DND-41 (cell line): ENCODE results near the gene RUBCNL.
"Not testable (repeated sequence)": the region's sequence is repeated elsewhere in the genome, so short reads cannot be mapped to it uniquely, and the experiment has no call there.

ENCODE experiments used
- ATAC-seq: fragments of 200-7000 bp; cut with Tn5 transposase; 3 replicates; pipeline ENCODE4 v1.9.1; 2021; ENCODE audit warnings: low read depth; ENCODE audit not compliant: insufficient read depth
- DNase-seq: peaks from one replicate; pipeline ENCODE4 v3.0.0-alpha.2; 2020
- H2AFZ ChIP-seq: 2 replicates; pipeline ENCODE4 v1.6.0; 2012; ENCODE audit warnings: low read depth, low read length
- H3K27ac ChIP-seq: 2 replicates; pipeline ENCODE4 v1.5.1; 2012; ENCODE audit warnings: low read length, inconsistent platforms
- H3K27me3 ChIP-seq: fragments of 200-600 bp; sonication (generic); 2 replicates; pipeline ENCODE4 v1.6.0; 2012; ENCODE audit warnings: low read length, mild to moderate bottlenecking, inconsistent platforms; ENCODE audit not compliant: insufficient read depth, poor library complexity
- H3K36me3 ChIP-seq: 2 replicates; pipeline ENCODE4 v1.5.1; 2012; ENCODE audit warnings: low read length, inconsistent platforms; ENCODE audit not compliant: insufficient read depth
- H3K4me1 ChIP-seq: 2 replicates; pipeline ENCODE4 v1.5.1; 2012; ENCODE audit warnings: mild to moderate bottlenecking, low read length; ENCODE audit not compliant: insufficient read depth
- H3K4me2 ChIP-seq: 2 replicates; pipeline ENCODE4 v1.6.0; 2012; ENCODE audit warnings: mild to moderate bottlenecking, moderate library complexity, low read length, inconsistent platforms; ENCODE audit not compliant: insufficient read depth
- H3K4me3 ChIP-seq, 2 experiments: fragments of 200-600 bp in 1 of 2; shearing (Covaris generic) in 1 of 2; 2 replicates each; pipeline ENCODE4 v1.5.1; 2012 to 2016; ENCODE audit warnings: inconsistent platforms in 2 of 2, low read length in 2 of 2, mild to moderate bottlenecking in 2 of 2, low read depth in 1 of 2, moderate library complexity in 1 of 2
- H3K79me2 ChIP-seq: 2 replicates; pipeline ENCODE4 v1.6.0; 2012; ENCODE audit warnings: low read length, inconsistent platforms; ENCODE audit not compliant: insufficient read depth
- H3K9ac ChIP-seq: 2 replicates; pipeline ENCODE4 v1.6.0; 2012; ENCODE audit warnings: low read depth, mild to moderate bottlenecking, inconsistent platforms, low read length, moderate library complexity
- H3K9me3 ChIP-seq: 2 replicates; pipeline ENCODE4 v1.5.1; 2012; ENCODE audit warnings: low read length, moderate library complexity, mild to moderate bottlenecking, inconsistent platforms; ENCODE audit not compliant: insufficient read depth, severe bottlenecking
- H4K20me1 ChIP-seq: 2 replicates; pipeline ENCODE4 v1.6.0; 2012; ENCODE audit warnings: low read length; ENCODE audit not compliant: insufficient read depth
- EZH2 ChIP-seq: IDR thresholded peaks from 3 replicates; pipeline ENCODE4 v1.6.1; 2012; ENCODE audit warnings: borderline replicate concordance, low read depth, mild to moderate bottlenecking, moderate library complexity, low read length, inconsistent platforms; ENCODE audit not compliant: severe bottlenecking
- TF ChIP-seq, protein P1 (sequence below): IDR thresholded peaks from 2 replicates; pipeline ENCODE4 v1.5.1; 2012; ENCODE audit warnings: borderline replicate concordance, low read length, moderate library complexity, mild to moderate bottlenecking; ENCODE audit not compliant: poor library complexity, severe bottlenecking; ENCODE audit errors: extremely low read depth

The RUBCNL gene

GRCh38 chr13:46378411-46378810 is 8.6 kb downstream of the RUBCNL start:
- H3K79me2 ChIP-seq: peaks cover 5% of the 10 kb centered on the region
- no peak for TF ChIP-seq EZH2
- TF ChIP-seq, protein P1, sequence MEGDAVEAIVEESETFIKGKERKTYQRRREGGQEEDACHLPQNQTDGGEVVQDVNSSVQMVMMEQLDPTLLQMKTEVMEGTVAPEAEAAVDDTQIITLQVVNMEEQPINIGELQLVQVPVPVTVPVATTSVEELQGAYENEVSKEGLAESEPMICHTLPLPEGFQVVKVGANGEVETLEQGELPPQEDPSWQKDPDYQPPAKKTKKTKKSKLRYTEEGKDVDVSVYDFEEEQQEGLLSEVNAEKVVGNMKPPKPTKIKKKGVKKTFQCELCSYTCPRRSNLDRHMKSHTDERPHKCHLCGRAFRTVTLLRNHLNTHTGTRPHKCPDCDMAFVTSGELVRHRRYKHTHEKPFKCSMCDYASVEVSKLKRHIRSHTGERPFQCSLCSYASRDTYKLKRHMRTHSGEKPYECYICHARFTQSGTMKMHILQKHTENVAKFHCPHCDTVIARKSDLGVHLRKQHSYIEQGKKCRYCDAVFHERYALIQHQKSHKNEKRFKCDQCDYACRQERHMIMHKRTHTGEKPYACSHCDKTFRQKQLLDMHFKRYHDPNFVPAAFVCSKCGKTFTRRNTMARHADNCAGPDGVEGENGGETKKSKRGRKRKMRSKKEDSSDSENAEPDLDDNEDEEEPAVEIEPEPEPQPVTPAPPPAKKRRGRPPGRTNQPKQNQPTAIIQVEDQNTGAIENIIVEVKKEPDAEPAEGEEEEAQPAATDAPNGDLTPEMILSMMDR: no peak
- no peak for DNase-seq
- H3K27ac ChIP-seq: no peak overlapping the region
- no peaks in the 10 kb centered on the region for H3K36me3 ChIP-seq
- H3K4me2 ChIP-seq: no peak overlapping the region
- peaks cover 11% of the 10 kb centered on the region for H3K4me1 ChIP-seq
- no peak for ATAC-seq
- H3K27me3 ChIP-seq: no peaks in the 10 kb centered on the region
- H4K20me1 ChIP-seq: no peaks in the 10 kb centered on the region
- H3K4me3 ChIP-seq: no peak overlapping the region
- H3K9ac ChIP-seq: no peak overlapping the region
- H3K9me3 ChIP-seq: no peaks in the 10 kb centered on the region
- H2AFZ ChIP-seq: no peak overlapping the region

GRCh38 chr13:46377554-46377953 is 9.5 kb downstream of the RUBCNL start:
- Histone ChIP-seq H3K9me3 (no peaks in the 10 kb centered on the region), H3K27me3 (no peaks in the 10 kb centered on the region), H2AFZ (no peak overlapping the region), H3K4me2 (no peak overlapping the region), H3K4me1 (peaks cover 3% of the 10 kb centered on the region; the same call in 1 of the 2 replicates), H3K9ac (no peak overlapping the region), H3K4me3 (no peak overlapping the region), H3K79me2 (peaks cover 5% of the 10 kb centered on the region), H4K20me1 (no peaks in the 10 kb centered on the region), H3K27ac (no peak overlapping the region), H3K36me3 (no peaks in the 10 kb centered on the region)
- DNase-seq (no peak), ATAC-seq (no peak)
- TF ChIP-seq, protein P1: no peak
- TF ChIP-seq EZH2: no peak

GRCh38 chr13:46374710-46375109 is 12.3 kb downstream of the RUBCNL start:
- Histone ChIP-seq H3K79me2 (no peaks in the 10 kb centered on the region), H3K27ac (no peak overlapping the region), H4K20me1 (no peaks in the 10 kb centered on the region), H2AFZ (no peak overlapping the region), H3K36me3 (0 out of 2 replicates have a peak, but pooled peaks cover 7% of the 10 kb centered on the region), H3K9ac (no peak overlapping the region), H3K4me2 (no peak overlapping the region), H3K4me1 (no peaks in the 10 kb centered on the region), H3K9me3 (no peaks in the 10 kb centered on the region), H3K4me3 (no peak overlapping the region), H3K27me3 (no peaks in the 10 kb centered on the region)
- ATAC-seq (no peak), DNase-seq (no peak)
- TF ChIP-seq, protein P1: no peak
- no peak for TF ChIP-seq EZH2

GRCh38 chr13:46373623-46374022 is 13.4 kb downstream of the RUBCNL start:
- Histone ChIP-seq H3K4me1 (no peaks in the 10 kb centered on the region), H3K36me3 (0 out of 2 replicates have a peak, but pooled peaks cover 7% of the 10 kb centered on the region), H2AFZ (no peak overlapping the region), H3K27me3 (no peaks in the 10 kb centered on the region), H3K4me3 (no peak overlapping the region), H3K79me2 (no peaks in the 10 kb centered on the region), H3K9ac (no peak overlapping the region), H3K27ac (no peak overlapping the region), H3K4me2 (no peak overlapping the region), H3K9me3 (no peaks in the 10 kb centered on the region), H4K20me1 (no peaks in the 10 kb centered on the region)
- TF ChIP-seq, protein P1: no peak
- TF ChIP-seq EZH2: no peak
- ATAC-seq: no peak
- no peak for DNase-seq

DNA sequence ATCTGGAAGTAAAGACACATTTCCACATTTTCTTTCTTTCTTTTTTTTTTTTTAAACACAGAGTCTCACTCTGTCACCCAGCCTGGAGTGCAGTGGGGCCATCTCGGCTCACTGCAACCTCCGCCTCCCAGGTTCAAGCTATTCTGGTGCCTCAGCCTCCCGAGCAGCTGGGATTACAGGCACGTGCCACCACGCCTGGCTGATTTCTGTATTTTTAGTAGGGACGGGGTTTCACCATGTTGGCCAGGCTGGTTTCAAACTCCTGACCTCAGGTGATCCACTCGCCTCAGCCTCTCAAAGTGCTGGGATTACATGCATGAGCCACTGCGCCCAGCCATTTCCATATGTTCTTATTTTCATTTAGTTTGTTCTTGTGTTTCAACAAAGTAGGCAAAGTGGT is 14.1 kb downstream of the RUBCNL start:
- not testable (repeated sequence) for H3K4me3 ChIP-seq, H3K27me3 ChIP-seq, H3K4me2 ChIP-seq, H3K9me3 ChIP-seq, H3K79me2 ChIP-seq, ATAC-seq, H3K9ac ChIP-seq, DNase-seq, H4K20me1 ChIP-seq, H2AFZ ChIP-seq, H3K4me1 ChIP-seq, H3K36me3 ChIP-seq, H3K27ac ChIP-seq
